Spleen (tissue), 11 donors: Measurements from ENCODE around the gene P2RX1. TPM values are rescaled to one million over a fixed set of nuclear protein-coding genes. Genes with fewer than 3 reads are reported as not detected.

Experiments
- DNase-seq: peaks from one replicate; pipeline ENCODE4 v3.0.0-alpha.2; 2020
- H3K27ac ChIP-seq, 8 donors: fragments of 200-600 bp; sonication (generic) in 7 of 8; 1 replicate in 4 of 8; 2 replicates in 4 of 8; pipeline versions ENCODE4 v1.5.0 to v1.8.0; 2016 to 2021; ENCODE audit warnings: inconsistent platforms in 4 of 8, mild to moderate bottlenecking in 4 of 8, moderate library complexity in 1 of 8
- H3K27me3 ChIP-seq, 7 donors: fragments of 200-600 bp; sonication (generic) in 6 of 7; replicated peaks in 1 of 7; 1 replicate in 4 of 7; 2 replicates in 3 of 7; pipeline versions ENCODE4 v1.5.0 to v1.8.0; 2016 to 2021; ENCODE audit warnings: inconsistent platforms in 3 of 7, mild to moderate bottlenecking in 1 of 7
- H3K36me3 ChIP-seq, 6 donors: fragments of 200-600 bp; sonication (generic) in 5 of 6; 1 replicate in 4 of 6; 2 replicates in 2 of 6; pipeline versions ENCODE4 v1.5.0 to v1.8.0; 2016 to 2021; ENCODE audit warnings: inconsistent platforms in 2 of 6
- H3K4me1 ChIP-seq, 6 donors: fragments of 200-600 bp; sonication (generic) in 5 of 6; 1 replicate in 3 of 6; 2 replicates in 3 of 6; pipeline versions ENCODE4 v1.5.0 to v1.8.0; 2016 to 2021; ENCODE audit warnings: inconsistent platforms in 3 of 6
- H3K4me3 ChIP-seq, 8 donors: fragments of 200-600 bp; sonication (generic) in 7 of 8; 1 replicate in 4 of 8; 2 replicates in 4 of 8; pipeline versions ENCODE4 v1.5.0 to v1.8.0; 2016 to 2021; ENCODE audit warnings: inconsistent platforms in 4 of 8, mild to moderate bottlenecking in 4 of 8, moderate library complexity in 2 of 8
- H3K9me3 ChIP-seq, 8 donors: fragments of 200-600 bp; sonication (generic) in 7 of 8; 1 replicate in 4 of 8; 2 replicates in 4 of 8; pipeline versions ENCODE4 v1.5.0 to v1.8.0; 2016 to 2021; ENCODE audit warnings: inconsistent platforms in 4 of 8
- CTCF ChIP-seq, 11 experiments: fragments of 200-600 bp in 7 of 11; fragments of 450-650 bp in 4 of 11; sonication (generic) in 4 of 11; IDR thresholded peaks in 8 of 11; conservative IDR thresholded peaks in 3 of 11; 1 replicate in 7 of 11; 2 replicates in 4 of 11; pipeline versions ENCODE4 v1.4.0 to v1.8.0; 2016 to 2021; ENCODE audit warnings: antibody characterized with exemption in 11 of 11, inconsistent platforms in 4 of 11, mild to moderate bottlenecking in 1 of 11
- POLR2A ChIP-seq, 3 donors: fragments of 450-650 bp; IDR thresholded peaks; one replicate each; pipeline ENCODE4 v1.5.1; 2017; ENCODE audit warnings: antibody characterized with exemption in 3 of 3, mild to moderate bottlenecking in 1 of 3
- POLR2AphosphoS5 ChIP-seq, 3 donors: sonication (generic); formaldehyde crosslinking; IDR thresholded peaks; one replicate each; pipeline ENCODE4 v1.5.1; 2017; ENCODE audit warnings: antibody characterized with exemption in 3 of 3
- WGBS, 5 donors: extraction: QIAGEN DNeasy Blood & Tissue Kit in 3 of 5; methylation state at CpG; one replicate each; pipeline versions ENCODE4 v1.1.5 to v1.1.7; 2013 to 2018; 5-methylcytosine and 5-hydroxymethylcytosine counted together
- intact Hi-C: fragments of 100-400 bp; cut with DNase I; formaldehyde crosslinking; loops from one replicate; pipeline ENCODE4 v1.15.0; 2023; ENCODE audit warnings: low total_unique reads
- polyA plus RNA-seq, 3 donors: library from polyadenylated mRNA; stranded (reverse); fragments of 200-250 nt; gene quantifications; one replicate each; pipeline ENCODE4 v1.2.1, GENCODE V29; 2013
- total RNA-seq, 7 donors: library from RNA; depleted of rRNA in 3 of 7; stranded (reverse); fragments of >200 nt in 3 of 7; fragmentation: NEBNext Ultra II Directional in 4 of 7; extraction: Animal tissue kit (Norgen Biotek cat#: 25700) in 4 of 7; gene quantifications; one replicate each; pipeline versions ENCODE4 v1.1.0 to v1.2.1, GENCODE V29; 2016 to 2021
- donor health status: healthy with polysubstance abuse.
- donor health status: DM: no; HTN: no; CAD: no; lungs with moderate emphysema.
- donor health status: DM: no; HTN: no; CAD: no.
- donor health status: Bipolar disorder and iron deficiency.
- donor health status: healthy.
- donor health status: DM: no; HTN: no; CAD: no.
- donor health status: DM: yes; HTN: yes; CAD: no.

Gene P2RX1
- total and polyA plus RNA-seq, 10 donors: 9.2 to 46.3 (median 21.7) TPM

GRCh38 chr17:3903881-3904290, 12.4 kb downstream of the P2RX1 start:
- Histone ChIP-seq H3K27ac (peak overlapping the region in 2 of 8 donors; percentile 61 to 79), H3K4me3 (peak overlapping the region in 1 of 8 donors; percentile 34), H3K4me1 (peaks cover 0 to 26% (median 7%) of the 10 kb centered on the region in 6 donors), H3K36me3 (peaks cover 0 to 61% (median 0%) of the 10 kb centered on the region in 6 donors), H3K9me3 (no peaks in the 10 kb centered on the region), H3K27me3 (no peaks in the 10 kb centered on the region)
- DNase-seq: no peak
- 75 to 87% (median 81%) methylated on average over 21 of the region's 21 CpGs for WGBS, 5 donors
- TF ChIP-seq POLR2A (IDR thresholded peaks at IDR 0.05) (no peak), POLR2AphosphoS5 (IDR thresholded peaks at IDR 0.05) (no peak), CTCF (IDR thresholded peaks at IDR 0.05 in 8 of 11, conservative IDR thresholded peaks at IDR 0.05 in 3 of 11) (no peak)
- intact Hi-C loops: no loop called here

GRCh38 chr17:3903051-3903825, 13.0 kb downstream of the P2RX1 start:
- no peak overlapping the region for H3K4me3 ChIP-seq
- peaks cover 0 to 26% (median 7%) of the 10 kb centered on the region in 6 donors for H3K4me1 ChIP-seq
- DNase-seq: no peak
- TF ChIP-seq POLR2AphosphoS5 (IDR thresholded peaks at IDR 0.05): no peak
- TF ChIP-seq POLR2A (IDR thresholded peaks at IDR 0.05): no peak
- no peak for TF ChIP-seq CTCF (IDR thresholded peaks at IDR 0.05 in 8 of 11, conservative IDR thresholded peaks at IDR 0.05 in 3 of 11)
- peaks cover 0 to 68% (median 0%) of the 10 kb centered on the region in 6 donors for H3K36me3 ChIP-seq
- H3K27ac ChIP-seq: no peak overlapping the region
- intact Hi-C loops: no loop called here
- H3K9me3 ChIP-seq: no peaks in the 10 kb centered on the region
- WGBS, 5 donors: 83 to 92% (median 90%) methylated on average over 15 to 25 of the region's 25 CpGs
- no peaks in the 10 kb centered on the region for H3K27me3 ChIP-seq

GRCh38 chr17:3900646-3901045, 15.6 kb downstream of the P2RX1 start:
- WGBS, 5 donors: 86 to 95% (median 88%) methylated on average over 6 of the region's 6 CpGs

GRCh38 chr17:3897731-3898130, 18.5 kb downstream of the P2RX1 start:
- Histone ChIP-seq H3K27ac (no peak overlapping the region), H3K4me3 (no peak overlapping the region), H3K9me3 (no peaks in the 10 kb centered on the region), H3K27me3 (no peaks in the 10 kb centered on the region), H3K36me3 (peaks cover 0 to 63% (median 0%) of the 10 kb centered on the region in 6 donors), H3K4me1 (peaks cover 19 to 34% (median 29%) of the 10 kb centered on the region in 6 donors)
- no peak for TF ChIP-seq CTCF (IDR thresholded peaks at IDR 0.05 in 8 of 11, conservative IDR thresholded peaks at IDR 0.05 in 3 of 11)
- intact Hi-C loops: no loop called here
- WGBS, 5 donors: 86 to 94% (median 92%) methylated on average over 2 to 12 of the region's 12 CpGs
- no peak for DNase-seq

More at GRCh38 chr17:3900646-3901045, 15.6 kb downstream of the P2RX1 start:
- Histone ChIP-seq H3K4me3 (no peak overlapping the region), H3K36me3 (peaks cover 0 to 89% (median 0%) of the 10 kb centered on the region in 6 donors), H3K9me3 (no peaks in the 10 kb centered on the region), H3K27me3 (no peaks in the 10 kb centered on the region), H3K27ac (no peak overlapping the region), H3K4me1 (peaks cover 0 to 31% (median 10%) of the 10 kb centered on the region in 6 donors)
- TF ChIP-seq POLR2AphosphoS5 (IDR thresholded peaks at IDR 0.05) (no peak), POLR2A (IDR thresholded peaks at IDR 0.05) (no peak)
- intact Hi-C loops: no loop called here
- DNase-seq: no peak
